Measurements from ENCODE around the gene OR52E4. TPM values are rescaled to one million over a fixed set of nuclear protein-coding genes. Genes with fewer than 3 reads are reported as not detected.

Gene OR52E4
- total and polyA plus RNA-seq, 4 experiments from 2014 or later, result not detected

- Histone ChIP-seq H3K4me3 (ENCODE audit: low read length in 2 of 2) (no peak overlapping the region), H3K27ac (ENCODE audit: low read depth, low read length) (no peak overlapping the region), H3K36me3 (ENCODE audit: insufficient read depth, low read length) (no peaks in the 10 kb centered on the region), H3K4me1 (ENCODE audit: insufficient read depth, low read length) (no peaks in the 10 kb centered on the region), H3K27me3 (ENCODE audit: insufficient read depth, low read length) (no peaks in the 10 kb centered on the region), H3K9me3 (ENCODE audit: control insufficient read depth in 1 of 2, low read length in 2 of 2) (no peaks in the 10 kb centered on the region)
- Mint-ChIP-seq H3K9me3 (peaks cover 7 to 27% (median 16%) of the 10 kb centered on the region in 8 donors), H3K27me3 (peaks cover 2 to 3% of the 10 kb centered on the region in 2 donors), H3K36me3 (no peaks in the 10 kb centered on the region), H3K4me3 (no peak overlapping the region), H3K27ac (no peak overlapping the region), H3K4me1 (no peaks in the 10 kb centered on the region)
- POLR2A ChIA-PET (ENCODE audit: partially characterized antibody), result no interaction called here
- DNase-seq, result no peak
- CTCF ChIA-PET (ENCODE audit: partially characterized antibody), result no interaction called here
- intact Hi-C loops (cut with micrococcal nuclease), result no loop called here
Observed at GRCh38 chr11:5928271-5928670, 47.8 kb downstream of the OR52E4 start.

GRCh38 chr11:5928811-5929210 lies 48.4 kb downstream of the OR52E4 start:
- no peak for DNase-seq
- H3K27me3 Mint-ChIP-seq, result peaks cover 2 to 3% of the 10 kb centered on the region in 2 donors
- H3K27ac Mint-ChIP-seq, result no peak overlapping the region
- ChIA-PET CTCF (ENCODE audit: partially characterized antibody) (no interaction called here), POLR2A (ENCODE audit: partially characterized antibody) (no interaction called here)
- H3K4me1 Mint-ChIP-seq, result no peaks in the 10 kb centered on the region
- Histone ChIP-seq H3K27me3 (ENCODE audit: insufficient read depth, low read length) (no peaks in the 10 kb centered on the region), H3K4me3 (ENCODE audit: low read length in 2 of 2) (no peak overlapping the region), H3K36me3 (ENCODE audit: insufficient read depth, low read length) (no peaks in the 10 kb centered on the region), H3K9me3 (ENCODE audit: control insufficient read depth in 1 of 2, low read length in 2 of 2) (no peaks in the 10 kb centered on the region), H3K4me1 (ENCODE audit: insufficient read depth, low read length) (no peaks in the 10 kb centered on the region), H3K27ac (ENCODE audit: low read depth, low read length) (no peak overlapping the region)
- H3K4me3 Mint-ChIP-seq, result no peak overlapping the region
- intact Hi-C loops (cut with micrococcal nuclease), result no loop called here
- H3K9me3 Mint-ChIP-seq, result peaks cover 7 to 28% (median 14%) of the 10 kb centered on the region in 8 donors
- no peaks in the 10 kb centered on the region for H3K36me3 Mint-ChIP-seq

GRCh38 chr11:5929571-5930368 lies 49.3 kb downstream of the OR52E4 start:
- H3K27me3 Mint-ChIP-seq, result peaks cover 2 to 3% of the 10 kb centered on the region in 2 donors
- no peaks in the 10 kb centered on the region for H3K27me3 ChIP-seq (ENCODE audit: insufficient read depth, low read length)
- DNase-seq, result no peak
- H3K36me3 ChIP-seq (ENCODE audit: insufficient read depth, low read length), result no peaks in the 10 kb centered on the region
- H3K4me1 Mint-ChIP-seq, result no peaks in the 10 kb centered on the region
- no peak overlapping the region for H3K27ac Mint-ChIP-seq
- H3K4me3 Mint-ChIP-seq, result no peak overlapping the region
- H3K9me3 ChIP-seq (ENCODE audit: control insufficient read depth in 1 of 2, low read length in 2 of 2), result no peaks in the 10 kb centered on the region
- H3K27ac ChIP-seq (ENCODE audit: low read depth, low read length), result no peak overlapping the region
- H3K9me3 Mint-ChIP-seq, result peaks cover 3 to 23% (median 9%) of the 10 kb centered on the region in 8 donors
- no peaks in the 10 kb centered on the region for H3K4me1 ChIP-seq (ENCODE audit: insufficient read depth, low read length)
- intact Hi-C loops (cut with micrococcal nuclease), result no loop called here
- H3K36me3 Mint-ChIP-seq, result no peaks in the 10 kb centered on the region
- H3K4me3 ChIP-seq (ENCODE audit: low read length in 2 of 2), result no peak overlapping the region
- POLR2A ChIA-PET (ENCODE audit: partially characterized antibody), result no interaction called here
- CTCF ChIA-PET (ENCODE audit: partially characterized antibody), result no interaction called here

DNA sequence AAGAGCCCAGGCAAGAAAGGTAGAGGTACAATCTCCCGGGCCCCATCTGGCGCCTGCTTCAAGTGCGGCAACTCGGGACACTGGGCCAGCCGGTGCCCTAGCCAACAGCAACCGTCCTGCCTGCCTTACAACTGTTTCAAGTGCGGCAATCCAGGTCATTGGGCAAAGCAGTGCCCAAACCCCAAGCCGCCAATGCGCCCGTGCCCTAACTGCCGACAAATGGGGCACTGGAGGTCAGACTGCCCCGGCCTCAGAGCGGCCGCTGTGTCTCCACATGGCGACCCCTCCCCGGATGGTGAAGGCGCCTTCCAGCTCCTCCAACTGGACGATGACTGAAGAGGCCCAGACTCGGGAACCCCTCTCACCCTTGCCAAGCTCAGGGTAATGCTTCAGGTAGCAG lies 50.2 kb downstream of the OR52E4 start:
- peaks cover 0 to 15% (median 7%) of the 10 kb centered on the region in 8 donors for H3K9me3 Mint-ChIP-seq
- H3K27ac ChIP-seq (ENCODE audit: low read depth, low read length), result no peak overlapping the region
- ChIA-PET POLR2A (ENCODE audit: partially characterized antibody) (no interaction called here), CTCF (ENCODE audit: partially characterized antibody) (no interaction called here)
- peaks cover 2 to 3% of the 10 kb centered on the region in 2 donors for H3K27me3 Mint-ChIP-seq
- H3K4me1 ChIP-seq (ENCODE audit: insufficient read depth, low read length), result no peaks in the 10 kb centered on the region
- H3K4me1 Mint-ChIP-seq, result no peaks in the 10 kb centered on the region
- H3K4me3 Mint-ChIP-seq, result no peak overlapping the region
- H3K9me3 ChIP-seq (ENCODE audit: control insufficient read depth in 1 of 2, low read length in 2 of 2), result no peaks in the 10 kb centered on the region
- no peak for DNase-seq
- no peaks in the 10 kb centered on the region for H3K27me3 ChIP-seq (ENCODE audit: insufficient read depth, low read length)
- H3K4me3 ChIP-seq (ENCODE audit: low read length in 2 of 2), result no peak overlapping the region
- no peaks in the 10 kb centered on the region for H3K36me3 ChIP-seq (ENCODE audit: insufficient read depth, low read length)
- intact Hi-C loops (cut with micrococcal nuclease), result no loop called here
- no peaks in the 10 kb centered on the region for H3K36me3 Mint-ChIP-seq
- no peak overlapping the region for H3K27ac Mint-ChIP-seq

- H3K9me3 Mint-ChIP-seq, result peaks cover 0 to 11% (median 7%) of the 10 kb centered on the region in 8 donors
- no peaks in the 10 kb centered on the region for H3K27me3 ChIP-seq (ENCODE audit: insufficient read depth, low read length)
- CTCF ChIA-PET (ENCODE audit: partially characterized antibody), result no interaction called here
Observed at GRCh38 chr11:5931061-5931460, 50.6 kb downstream of the OR52E4 start.

DNA sequence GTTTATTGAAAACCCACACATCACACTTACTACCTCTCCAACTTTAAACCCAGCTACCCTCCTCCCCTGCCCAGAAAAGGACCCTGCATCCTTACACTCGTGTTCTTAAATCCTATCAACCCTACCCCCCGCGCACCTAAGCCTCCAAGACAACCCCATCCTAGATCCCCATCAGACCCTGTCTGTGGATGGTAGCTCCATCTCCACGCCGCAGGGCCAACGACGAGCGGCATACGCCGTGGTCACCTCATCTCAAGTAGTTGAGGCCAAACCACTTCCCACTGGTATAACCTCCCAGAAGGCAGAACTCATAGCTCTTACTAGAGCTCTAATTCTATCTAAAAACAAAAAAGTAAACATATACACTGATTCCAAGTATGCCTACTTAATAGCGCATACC lies 52.2 kb downstream of the OR52E4 start:
- no peak overlapping the region for H3K4me3 ChIP-seq (ENCODE audit: low read length in 2 of 2)
- Mint-ChIP-seq H3K36me3 (no peaks in the 10 kb centered on the region), H3K9me3 (peaks cover 0 to 11% (median 5%) of the 10 kb centered on the region in 8 donors), H3K27me3 (peaks cover 2 to 3% of the 10 kb centered on the region in 2 donors), H3K27ac (no peak overlapping the region), H3K4me3 (no peak overlapping the region), H3K4me1 (no peaks in the 10 kb centered on the region)
- no peak overlapping the region for H3K27ac ChIP-seq (ENCODE audit: low read depth, low read length)
- CTCF ChIA-PET (ENCODE audit: partially characterized antibody), result no interaction called here
- H3K36me3 ChIP-seq (ENCODE audit: insufficient read depth, low read length), result no peaks in the 10 kb centered on the region
- intact Hi-C loops (cut with micrococcal nuclease), result no loop called here
- no peaks in the 10 kb centered on the region for H3K4me1 ChIP-seq (ENCODE audit: insufficient read depth, low read length)
- no peaks in the 10 kb centered on the region for H3K9me3 ChIP-seq (ENCODE audit: control insufficient read depth in 1 of 2, low read length in 2 of 2)
- DNase-seq, result no peak
- no peaks in the 10 kb centered on the region for H3K27me3 ChIP-seq (ENCODE audit: insufficient read depth, low read length)
- POLR2A ChIA-PET (ENCODE audit: partially characterized antibody), result no interaction called here

More at GRCh38 chr11:5931061-5931460, 50.6 kb downstream of the OR52E4 start:
- POLR2A ChIA-PET (ENCODE audit: partially characterized antibody), result no interaction called here
- Histone ChIP-seq H3K36me3 (ENCODE audit: insufficient read depth, low read length) (no peaks in the 10 kb centered on the region), H3K4me1 (ENCODE audit: insufficient read depth, low read length) (no peaks in the 10 kb centered on the region), H3K9me3 (ENCODE audit: control insufficient read depth in 1 of 2, low read length in 2 of 2) (no peaks in the 10 kb centered on the region), H3K27ac (ENCODE audit: low read depth, low read length) (no peak overlapping the region), H3K4me3 (ENCODE audit: low read length in 2 of 2) (no peak overlapping the region)
- peaks cover 2 to 3% of the 10 kb centered on the region in 2 donors for H3K27me3 Mint-ChIP-seq
- H3K4me3 Mint-ChIP-seq, result no peak overlapping the region
- intact Hi-C loops (cut with micrococcal nuclease), result no loop called here
- DNase-seq, result peak in 1 of 5 donors; percentile 17
- peak overlapping the region in 1 of 7 donors; percentile 12 for H3K27ac Mint-ChIP-seq
- H3K4me1 Mint-ChIP-seq, result no peaks in the 10 kb centered on the region
- H3K36me3 Mint-ChIP-seq, result no peaks in the 10 kb centered on the region

DNA sequence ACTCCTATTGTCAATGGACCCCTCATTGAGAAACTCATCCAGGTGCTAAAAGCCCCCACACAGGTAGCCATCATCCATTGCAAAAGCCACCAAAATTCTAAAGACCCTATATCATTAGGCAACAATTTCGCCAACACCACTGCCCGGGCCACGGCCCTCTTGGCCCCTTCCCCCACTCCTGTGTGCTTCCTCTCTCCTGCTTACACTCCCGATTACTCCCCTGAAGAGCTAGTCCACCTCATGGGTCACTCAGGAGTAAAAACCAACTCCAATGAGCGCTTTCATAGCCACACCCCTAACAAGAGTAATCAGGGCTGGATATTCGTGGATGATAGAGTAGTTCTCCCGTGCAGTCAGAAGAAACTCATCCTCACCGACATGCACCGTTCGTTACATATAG lies 52.7 kb downstream of the OR52E4 start:
- Mint-ChIP-seq H3K27me3 (peaks cover 2 to 3% of the 10 kb centered on the region in 2 donors), H3K9me3 (peaks cover 0 to 11% (median 5%) of the 10 kb centered on the region in 8 donors), H3K4me1 (no peaks in the 10 kb centered on the region), H3K4me3 (no peak overlapping the region), H3K27ac (no peak overlapping the region), H3K36me3 (no peaks in the 10 kb centered on the region)
- POLR2A ChIA-PET (ENCODE audit: partially characterized antibody), result no interaction called here
- Histone ChIP-seq H3K4me3 (ENCODE audit: low read length in 2 of 2) (no peak overlapping the region), H3K27ac (ENCODE audit: low read depth, low read length) (no peak overlapping the region), H3K4me1 (ENCODE audit: insufficient read depth, low read length) (no peaks in the 10 kb centered on the region), H3K9me3 (ENCODE audit: control insufficient read depth in 1 of 2, low read length in 2 of 2) (no peaks in the 10 kb centered on the region), H3K36me3 (ENCODE audit: insufficient read depth, low read length) (no peaks in the 10 kb centered on the region), H3K27me3 (ENCODE audit: insufficient read depth, low read length) (no peaks in the 10 kb centered on the region)
- no peak for DNase-seq
- CTCF ChIA-PET (ENCODE audit: partially characterized antibody), result no interaction called here
- intact Hi-C loops (cut with micrococcal nuclease), result no loop called here

Measured in CD4-positive, alpha-beta memory T cell (primary cell).